Stomach smooth muscle (tissue), 2 donors: Measurements from ENCODE around the gene IFIT2.
A peak's percentile ranks its signal among the peaks of the same experiment; 100 is the strongest.

Experiments
- H3K27ac ChIP-seq: one replicate; pipeline ENCODE4 v1.7.0; 2013; ENCODE audit warnings: mild to moderate bottlenecking, low read length, inconsistent platforms
- H3K27me3 ChIP-seq, 2 donors: one replicate each; pipeline ENCODE4 v1.7.0; 2013; ENCODE audit warnings: low read length in 2 of 2; ENCODE audit not compliant: insufficient read depth in 2 of 2, control insufficient read depth in 1 of 2
- H3K36me3 ChIP-seq, 2 donors: one replicate each; pipeline ENCODE4 v1.7.0; 2013; ENCODE audit warnings: low read length in 2 of 2; ENCODE audit not compliant: control insufficient read depth in 2 of 2, insufficient read depth in 2 of 2
- H3K4me1 ChIP-seq: one replicate; pipeline ENCODE4 v1.7.0; 2013; ENCODE audit warnings: low read length; ENCODE audit not compliant: control insufficient read depth, insufficient read depth
- H3K4me3 ChIP-seq, 2 donors: one replicate each; pipeline ENCODE4 v1.7.0; 2013; ENCODE audit warnings: low read length in 2 of 2
- H3K9ac ChIP-seq, 2 donors: one replicate each; pipeline ENCODE4 v1.7.0; 2013; ENCODE audit warnings: low read length in 2 of 2, mild to moderate bottlenecking in 1 of 2
- H3K9me3 ChIP-seq, 2 donors: one replicate each; pipeline ENCODE4 v1.7.0; 2013; ENCODE audit warnings: low read length in 2 of 2; ENCODE audit not compliant: control insufficient read depth in 2 of 2
- donor health status: healthy.
- donor health status: Pancreatic carcinoma.

The IFIT2 gene

DNA sequence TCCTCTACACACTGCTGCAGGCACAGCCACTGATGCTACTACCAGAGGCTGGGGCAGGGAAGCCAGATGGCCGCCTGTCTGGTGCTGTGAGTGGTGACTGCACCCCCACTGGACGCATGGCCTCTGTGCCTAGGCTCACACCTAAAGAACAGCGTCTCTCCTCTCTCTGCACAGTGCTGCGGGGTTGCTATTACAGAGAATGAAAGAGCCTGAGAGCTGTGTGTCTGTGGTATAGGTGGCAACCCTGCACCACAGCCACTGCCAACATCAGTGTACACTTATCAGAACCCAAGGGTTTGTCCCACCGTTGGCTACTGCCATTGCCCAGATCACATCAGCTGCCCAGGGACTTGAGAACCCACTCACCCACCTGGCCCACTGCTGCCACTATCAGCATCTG is 4.1 kb upstream of the IFIT2 start:
- Histone ChIP-seq H3K27ac (no peak overlapping the region), H3K9me3 (no peaks in the 10 kb centered on the region), H3K36me3 (no peaks in the 10 kb centered on the region), H3K9ac (no peak overlapping the region), H3K27me3 (no peaks in the 10 kb centered on the region), H3K4me3 (no peak overlapping the region), H3K4me1 (peaks cover 17% of the 10 kb centered on the region)

DNA sequence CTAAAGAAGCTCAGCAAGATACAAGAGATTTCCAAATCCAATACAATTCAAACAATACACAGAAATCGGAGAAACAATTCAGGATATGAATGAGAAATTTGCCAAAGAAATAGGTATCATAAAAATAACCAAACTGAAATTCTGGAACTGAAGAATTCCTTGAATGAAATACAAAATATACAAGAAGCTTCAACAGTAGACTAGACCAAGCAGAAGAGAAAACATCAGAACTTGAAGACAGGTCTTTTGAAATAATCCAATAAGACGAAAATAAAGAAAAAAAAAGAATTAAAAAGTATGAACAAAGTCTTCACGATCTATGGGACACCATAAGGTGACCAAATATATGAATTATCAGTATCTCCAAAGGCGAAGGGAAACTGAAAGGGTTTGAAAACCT is 2.8 kb upstream of the IFIT2 start:
- Histone ChIP-seq H3K27me3 (no peaks in the 10 kb centered on the region), H3K9me3 (no peaks in the 10 kb centered on the region), H3K4me3 (no peak overlapping the region), H3K27ac (no peak overlapping the region), H3K36me3 (no peaks in the 10 kb centered on the region), H3K9ac (no peak overlapping the region), H3K4me1 (peaks cover 17% of the 10 kb centered on the region)

DNA sequence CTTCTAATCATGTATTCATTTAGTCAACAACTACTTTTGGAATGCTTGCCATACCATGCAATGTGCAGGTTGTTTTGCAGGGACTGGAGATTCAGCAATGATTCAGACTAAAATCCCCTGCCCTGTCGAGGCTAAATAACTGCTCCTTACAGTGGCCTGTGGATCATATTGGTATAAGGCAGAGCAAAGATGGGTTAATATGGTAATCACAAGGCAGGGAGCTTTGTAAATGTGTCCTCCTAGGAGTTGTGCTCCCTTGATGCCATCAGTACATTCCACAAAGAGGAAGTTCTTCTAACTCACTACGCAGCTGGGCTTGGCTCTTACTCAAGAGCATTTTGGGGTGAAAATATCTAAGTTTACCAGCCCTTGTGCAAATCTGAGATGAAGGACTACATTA is 614 bp upstream of the IFIT2 start:
- Histone ChIP-seq H3K27me3 (no peaks in the 10 kb centered on the region), H3K4me3 (peak overlapping the region; percentile 70 to 83), H3K9me3 (no peaks in the 10 kb centered on the region), H3K4me1 (peaks cover 11% of the 10 kb centered on the region), H3K36me3 (peaks cover 3 to 4% of the 10 kb centered on the region in 2 donors), H3K9ac (peak overlapping the region; percentile 52 to 65), H3K27ac (peak overlapping the region; percentile 78)

DNA sequence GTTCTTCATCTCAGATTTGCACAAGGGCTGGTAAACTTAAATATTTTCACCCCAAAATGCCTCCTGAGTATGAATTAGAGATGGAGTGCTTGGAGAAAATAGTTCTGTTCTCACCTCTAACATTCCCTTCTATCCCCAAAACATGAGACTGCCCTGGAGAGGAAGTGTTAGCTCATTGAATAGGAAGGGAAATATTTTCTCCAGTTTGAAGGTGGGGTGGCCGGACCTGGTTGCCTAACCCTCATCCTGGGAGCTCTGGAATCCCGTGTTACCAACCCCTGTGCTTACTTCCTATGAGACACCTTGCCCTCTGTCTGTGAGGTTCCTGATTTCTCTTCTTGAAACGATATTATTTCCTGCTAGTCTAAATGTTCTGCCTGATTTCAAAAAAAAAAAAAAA is 779 bp downstream of the IFIT2 start:
- Histone ChIP-seq H3K27me3 (no peaks in the 10 kb centered on the region), H3K27ac (peak overlapping the region; percentile 78), H3K9me3 (no peaks in the 10 kb centered on the region), H3K36me3 (peaks cover 7 to 9% of the 10 kb centered on the region in 2 donors), H3K4me1 (peaks cover 7% of the 10 kb centered on the region), H3K4me3 (peak overlapping the region; percentile 70 to 83), H3K9ac (peak overlapping the region; percentile 52 to 63)

DNA sequence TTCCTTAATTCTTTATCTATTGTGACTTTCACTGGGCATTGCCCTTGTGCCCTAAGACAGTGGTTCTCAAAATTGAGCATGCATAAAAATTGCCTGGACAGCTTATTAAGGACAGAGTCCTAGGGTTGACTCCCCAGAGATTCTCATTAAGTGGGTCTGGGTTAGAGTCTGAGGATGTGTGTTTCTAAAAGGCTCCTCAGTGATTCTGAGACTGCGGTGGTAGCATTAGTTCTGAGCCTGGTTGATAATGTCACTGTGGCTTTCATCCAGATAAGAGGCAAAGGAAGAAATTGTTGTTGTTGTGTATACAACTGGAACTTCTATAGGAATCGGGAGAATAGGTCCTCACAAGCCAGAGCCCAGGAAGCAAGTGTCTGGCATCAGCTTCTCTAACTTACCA is 1.3 kb downstream of the IFIT2 start:
- H3K4me1 ChIP-seq = peaks cover 7% of the 10 kb centered on the region
- no peaks in the 10 kb centered on the region for H3K27me3 ChIP-seq
- H3K4me3 ChIP-seq = peak overlapping the region in 1 of 2 donors; percentile 83
- H3K9me3 ChIP-seq = no peaks in the 10 kb centered on the region
- no peak overlapping the region for H3K9ac ChIP-seq
- H3K27ac ChIP-seq = no peak overlapping the region
- H3K36me3 ChIP-seq = peaks cover 7 to 9% of the 10 kb centered on the region in 2 donors

DNA sequence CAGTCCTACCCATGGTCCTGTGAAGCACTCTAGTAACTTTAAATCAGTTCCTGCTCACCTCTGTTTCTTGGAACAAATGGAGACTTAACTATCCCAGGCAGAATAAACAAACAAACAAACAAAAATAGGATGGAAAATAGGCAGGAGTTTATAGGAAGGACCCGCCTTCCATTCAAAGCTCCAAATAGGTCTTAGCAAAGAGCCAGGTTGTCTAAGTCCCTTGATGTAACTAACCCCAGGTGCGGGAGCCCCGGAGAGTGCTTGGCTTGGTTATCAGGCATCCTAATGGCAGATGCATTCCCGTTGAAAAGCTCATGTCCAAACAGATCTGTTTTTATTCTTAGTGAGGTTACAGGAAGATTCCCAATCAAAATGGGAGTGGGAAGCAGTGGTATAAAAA is 2.2 kb downstream of the IFIT2 start:
- Histone ChIP-seq H3K27ac (no peak overlapping the region), H3K9ac (no peak overlapping the region), H3K27me3 (no peaks in the 10 kb centered on the region), H3K9me3 (no peaks in the 10 kb centered on the region), H3K36me3 (peaks cover 7 to 9% of the 10 kb centered on the region in 2 donors), H3K4me1 (peaks cover 7% of the 10 kb centered on the region), H3K4me3 (peak overlapping the region; percentile 15 to 83)

DNA sequence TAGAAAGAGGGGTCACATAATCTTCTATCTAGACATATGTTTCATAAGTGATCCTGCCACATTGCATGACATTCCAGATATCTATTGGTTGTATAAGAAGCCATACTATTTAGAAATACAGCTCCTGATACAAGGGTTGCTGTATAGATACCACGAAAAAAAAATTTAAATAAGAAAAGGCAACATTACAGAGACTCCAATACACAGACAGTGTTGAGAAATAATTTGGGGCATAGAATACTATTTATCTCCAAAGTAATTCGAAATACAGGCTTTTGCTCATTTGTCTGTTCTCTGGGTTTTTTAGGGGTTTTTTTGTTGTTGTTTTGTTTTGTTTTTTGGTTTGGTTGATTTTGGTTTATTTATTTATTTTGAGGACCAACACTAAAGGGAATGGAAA is 2.6 kb downstream of the IFIT2 start:
- Histone ChIP-seq H3K27ac (no peak overlapping the region), H3K27me3 (no peaks in the 10 kb centered on the region), H3K9ac (no peak overlapping the region), H3K4me1 (peaks cover 7% of the 10 kb centered on the region), H3K9me3 (no peaks in the 10 kb centered on the region), H3K36me3 (peaks cover 7 to 9% of the 10 kb centered on the region in 2 donors), H3K4me3 (no peak overlapping the region)

DNA sequence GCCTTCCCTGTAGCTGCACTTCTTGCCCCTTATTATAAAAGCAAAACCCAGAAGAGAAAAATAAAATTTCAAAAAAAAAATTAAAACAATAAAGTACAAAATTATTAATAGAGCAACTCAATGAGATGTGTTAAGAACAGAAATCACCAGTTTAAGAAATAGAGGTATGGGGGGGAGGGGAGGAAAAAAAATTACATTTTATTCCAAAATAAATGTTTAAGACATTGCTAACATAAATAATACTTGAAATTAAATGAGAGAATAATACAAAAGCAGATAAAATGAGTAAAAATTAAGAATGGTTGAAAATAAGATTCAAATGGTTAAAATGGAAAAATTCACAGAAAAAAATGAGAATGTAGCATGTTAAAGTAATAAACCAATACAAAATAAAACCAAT is 3.1 kb downstream of the IFIT2 start:
- H3K9ac ChIP-seq = no peak overlapping the region

DNA sequence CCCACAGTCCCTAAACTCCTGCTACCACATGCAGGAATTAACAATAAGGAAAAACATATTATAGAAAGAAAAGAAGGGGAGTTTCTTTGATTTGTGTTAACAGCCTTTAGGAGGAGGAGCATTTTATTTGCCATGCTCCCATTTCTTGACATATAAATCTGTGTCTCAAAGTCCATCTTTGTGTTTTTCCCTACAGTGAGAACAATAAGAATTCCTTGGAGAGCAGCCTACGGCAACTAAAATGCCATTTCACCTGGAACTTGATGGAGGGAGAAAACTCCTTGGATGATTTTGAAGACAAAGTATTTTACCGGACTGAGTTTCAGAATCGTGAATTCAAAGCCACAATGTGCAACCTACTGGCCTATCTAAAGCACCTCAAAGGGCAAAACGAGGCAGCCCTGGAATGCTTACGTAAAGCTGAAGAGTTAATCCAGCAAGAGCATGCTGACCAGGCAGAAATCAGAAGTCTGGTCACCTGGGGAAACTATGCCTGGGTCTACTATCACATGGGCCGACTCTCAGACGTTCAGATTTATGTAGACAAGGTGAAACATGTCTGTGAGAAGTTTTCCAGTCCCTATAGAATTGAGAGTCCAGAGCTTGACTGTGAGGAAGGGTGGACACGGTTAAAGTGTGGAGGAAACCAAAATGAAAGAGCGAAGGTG is 4.1 kb downstream of the IFIT2 start:
- no peaks in the 10 kb centered on the region for H3K27me3 ChIP-seq
- H3K27ac ChIP-seq = no peak overlapping the region
- H3K4me3 ChIP-seq = no peak overlapping the region
- no peaks in the 10 kb centered on the region for H3K9me3 ChIP-seq
- no peak overlapping the region for H3K9ac ChIP-seq
- H3K4me1 ChIP-seq = peaks cover 5% of the 10 kb centered on the region
- H3K36me3 ChIP-seq = peaks cover 7 to 9% of the 10 kb centered on the region in 2 donors

More for the DNA sequence above, 3.1 kb downstream of the IFIT2 start:
- H3K27me3 ChIP-seq = no peaks in the 10 kb centered on the region
- no peaks in the 10 kb centered on the region for H3K9me3 ChIP-seq
- H3K27ac ChIP-seq = no peak overlapping the region
- no peak overlapping the region for H3K4me3 ChIP-seq
- H3K36me3 ChIP-seq = peaks cover 7 to 9% of the 10 kb centered on the region in 2 donors
- H3K4me1 ChIP-seq = peaks cover 7% of the 10 kb centered on the region

DNA sequence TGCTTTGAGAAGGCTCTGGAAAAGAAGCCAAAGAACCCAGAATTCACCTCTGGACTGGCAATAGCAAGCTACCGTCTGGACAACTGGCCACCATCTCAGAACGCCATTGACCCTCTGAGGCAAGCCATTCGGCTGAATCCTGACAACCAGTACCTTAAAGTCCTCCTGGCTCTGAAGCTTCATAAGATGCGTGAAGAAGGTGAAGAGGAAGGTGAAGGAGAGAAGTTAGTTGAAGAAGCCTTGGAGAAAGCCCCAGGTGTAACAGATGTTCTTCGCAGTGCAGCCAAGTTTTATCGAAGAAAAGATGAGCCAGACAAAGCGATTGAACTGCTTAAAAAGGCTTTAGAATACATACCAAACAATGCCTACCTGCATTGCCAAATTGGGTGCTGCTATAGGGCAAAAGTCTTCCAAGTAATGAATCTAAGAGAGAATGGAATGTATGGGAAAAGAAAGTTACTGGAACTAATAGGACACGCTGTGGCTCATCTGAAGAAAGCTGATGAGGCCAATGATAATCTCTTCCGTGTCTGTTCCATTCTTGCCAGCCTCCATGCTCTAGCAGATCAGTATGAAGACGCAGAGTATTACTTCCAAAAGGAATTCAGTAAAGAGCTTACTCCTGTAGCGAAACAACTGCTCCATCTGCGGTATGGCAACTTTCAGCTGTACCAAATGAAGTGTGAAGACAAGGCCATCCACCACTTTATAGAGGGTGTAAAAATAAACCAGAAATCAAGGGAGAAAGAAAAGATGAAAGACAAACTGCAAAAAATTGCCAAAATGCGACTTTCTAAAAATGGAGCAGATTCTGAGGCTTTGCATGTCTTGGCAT is 4.8 kb downstream of the IFIT2 start:
- H3K27ac ChIP-seq = no peak overlapping the region
- H3K27me3 ChIP-seq = no peaks in the 10 kb centered on the region
- H3K36me3 ChIP-seq = peaks cover 7 to 9% of the 10 kb centered on the region in 2 donors
- no peak overlapping the region for H3K4me3 ChIP-seq
- no peak overlapping the region for H3K9ac ChIP-seq
- H3K4me1 ChIP-seq = no peaks in the 10 kb centered on the region
- H3K9me3 ChIP-seq = no peaks in the 10 kb centered on the region

DNA sequence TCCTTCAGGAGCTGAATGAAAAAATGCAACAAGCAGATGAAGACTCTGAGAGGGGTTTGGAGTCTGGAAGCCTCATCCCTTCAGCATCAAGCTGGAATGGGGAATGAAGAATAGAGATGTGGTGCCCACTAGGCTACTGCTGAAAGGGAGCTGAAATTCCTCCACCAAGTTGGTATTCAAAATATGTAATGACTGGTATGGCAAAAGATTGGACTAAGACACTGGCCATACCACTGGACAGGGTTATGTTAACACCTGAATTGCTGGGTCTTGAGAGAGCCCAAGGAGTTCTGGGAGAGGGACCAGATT is 5.4 kb downstream of the IFIT2 start:
- Histone ChIP-seq H3K27ac (no peak overlapping the region), H3K9me3 (no peaks in the 10 kb centered on the region), H3K4me3 (no peak overlapping the region), H3K27me3 (no peaks in the 10 kb centered on the region), H3K4me1 (no peaks in the 10 kb centered on the region), H3K9ac (no peak overlapping the region), H3K36me3 (peaks cover 7 to 9% of the 10 kb centered on the region in 2 donors)
